COLO668 (cell line): ENCODE measurements around the gene C1QL1.

Source experiments
- DNase-seq: peaks from one replicate; lab custom pipeline; 2025; ENCODE audit not compliant: unreplicated experiment; lab: John Stamatoyannopoulos, UW

C1QL1 gene

GRCh38 chr17:44915862-44916780 lies 52.0 kb downstream of the C1QL1 start:
- DNase-seq, result no peak

DNA sequence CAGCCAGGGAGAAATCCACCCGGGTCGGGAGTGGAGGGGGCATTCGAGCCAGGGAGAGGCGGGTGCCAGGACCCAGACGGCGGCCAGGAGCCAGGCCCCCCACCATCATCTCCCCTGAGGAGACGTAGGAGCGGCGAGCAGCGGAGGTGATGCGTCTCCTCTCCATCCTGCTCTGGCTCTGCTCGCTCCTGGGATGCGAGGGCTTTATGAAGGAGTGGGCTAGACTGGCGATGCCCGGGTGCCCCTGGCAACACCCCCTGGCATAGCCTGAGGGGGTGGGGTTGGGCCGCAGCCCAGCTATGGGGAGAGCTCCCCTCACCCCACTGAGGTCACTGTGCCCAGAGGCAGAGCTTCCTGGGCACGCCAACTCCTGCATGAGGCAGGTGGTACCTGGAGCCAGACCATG lies 52.8 kb downstream of the C1QL1 start, which contains the start of gene GFAP:
GFAP (minus strand) TSS at position 180 of the 406 bp plus-strand sequence; CDS start at position 166, 14 bp downstream.
- DNase-seq, result no peak

GRCh38 chr17:44914698-44915271 lies 53.3 kb downstream of the C1QL1 start:
- no peak for DNase-seq

DNA sequence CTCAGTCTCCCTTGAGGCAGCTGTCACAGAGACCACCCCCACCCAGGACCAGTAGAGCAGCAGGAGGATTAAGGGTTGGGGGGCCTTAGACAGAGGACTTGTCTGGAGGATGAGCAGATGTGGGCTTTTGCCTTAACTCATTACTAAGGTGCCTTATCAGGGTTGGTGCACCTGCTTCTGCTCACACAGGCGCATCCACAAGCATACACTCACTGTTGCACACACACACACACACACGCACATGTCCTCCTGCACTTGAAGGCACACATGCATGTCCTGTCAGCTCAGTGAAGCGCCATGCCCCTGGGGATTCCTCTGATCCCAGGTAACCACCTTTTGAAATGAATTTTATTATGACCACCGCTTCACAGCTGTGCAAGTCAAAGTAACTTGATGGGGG lies 54.0 kb downstream of the C1QL1 start:
- DNase-seq, result peak; percentile 10

- DNase-seq, result no peak
Observed at GRCh38 chr17:44913676-44914075, 54.4 kb downstream of the C1QL1 start.

DNA sequence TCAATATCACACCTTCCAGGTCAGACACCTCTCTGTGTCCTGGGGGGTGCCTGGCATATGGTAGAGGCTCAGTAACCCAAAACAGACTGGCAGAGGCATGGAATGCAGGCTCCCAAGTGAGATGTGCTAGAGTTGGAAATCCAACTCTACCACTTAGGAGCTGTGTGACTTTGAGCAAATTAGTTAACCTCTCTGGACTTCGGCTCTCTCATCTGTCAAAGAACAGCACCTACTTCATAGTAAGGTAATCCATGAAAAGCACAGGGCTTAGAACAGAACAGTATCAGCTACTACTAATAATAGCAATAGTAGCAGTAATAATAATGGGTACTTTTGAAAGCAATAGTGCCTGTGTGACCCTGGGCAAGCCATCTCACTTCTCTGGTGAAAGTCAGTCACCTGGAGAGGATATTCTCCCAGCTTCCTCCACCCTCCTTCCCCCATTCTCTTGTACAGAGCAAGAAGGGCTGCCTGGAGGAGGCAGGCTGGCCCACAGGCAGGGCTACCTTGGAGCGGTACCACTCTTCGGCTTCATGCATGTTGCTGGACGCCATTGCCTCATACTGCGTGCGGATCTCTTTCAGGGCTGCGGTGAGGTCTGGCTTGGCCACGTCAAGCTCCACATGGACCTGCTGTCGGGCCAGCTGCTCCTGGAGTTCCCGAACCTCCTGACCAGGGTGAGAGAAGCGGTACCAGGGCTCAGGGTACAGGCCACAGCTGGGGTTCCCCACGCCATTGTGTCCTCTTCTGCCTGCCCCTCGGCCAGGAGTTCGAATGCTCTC lies 55.1 kb downstream of the C1QL1 start:
- DNase-seq, result no peak

DNA sequence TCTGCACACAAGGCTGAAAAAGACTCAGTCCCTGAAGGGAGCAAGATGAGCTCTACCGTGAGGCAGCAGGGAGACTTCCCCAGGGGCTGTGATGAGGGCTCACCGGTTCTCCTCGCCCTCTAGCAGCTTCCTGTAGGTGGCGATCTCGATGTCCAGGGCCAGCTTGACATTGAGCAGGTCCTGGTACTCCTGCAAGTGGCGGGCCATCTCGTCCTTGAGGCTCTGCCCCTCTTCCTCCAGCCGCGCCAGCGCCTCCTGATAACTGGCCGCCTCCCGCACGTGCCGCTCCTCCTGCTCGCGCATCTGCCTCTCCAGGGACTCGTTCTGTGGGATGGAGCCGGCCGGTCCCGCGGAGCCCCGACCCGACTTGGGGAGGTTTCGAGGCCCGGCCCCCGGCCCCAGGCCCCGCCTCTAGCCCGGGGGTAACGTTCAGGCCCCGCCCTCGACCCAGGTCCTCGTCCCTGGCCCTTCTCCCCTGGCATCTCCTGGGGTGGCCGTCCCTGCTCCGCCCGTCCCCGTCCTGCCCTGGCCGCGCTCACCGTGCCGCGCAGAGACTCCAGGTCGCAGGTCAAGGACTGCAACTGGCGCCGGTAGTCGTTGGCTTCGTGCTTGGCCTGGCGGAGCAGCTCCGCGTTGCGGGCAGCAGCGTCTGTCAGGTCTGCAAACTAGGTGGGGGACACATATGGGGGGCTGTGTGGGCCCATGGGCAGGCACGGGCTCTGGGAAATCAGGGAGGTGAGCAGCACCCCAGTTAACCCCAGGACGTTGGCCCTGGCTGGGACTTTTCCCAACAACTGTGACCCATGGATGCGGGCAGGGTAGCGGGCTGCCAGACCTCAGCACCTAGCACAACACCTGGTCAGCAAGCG lies 56.7 kb downstream of the C1QL1 start:
- DNase-seq, result peak; percentile 32

GRCh38 chr17:44910231-44911106 lies 57.6 kb downstream of the C1QL1 start:
- DNase-seq, result no peak
